Ishikawa (cell line): Measurements from ENCODE around the gene NDUFA13.
A peak's percentile ranks its signal among the peaks of the same experiment; 100 is the strongest.

Experiments
- CEBPB ChIP-seq: IDR thresholded peaks from 2 replicates; pipeline ENCODE4 v1.6.1; 2012
- CREB1 ChIP-seq: IDR thresholded peaks from 2 replicates; pipeline ENCODE4 v1.6.1; 2012; ENCODE audit warnings: low read depth
- EGR1 ChIP-seq: IDR thresholded peaks from 2 replicates; pipeline ENCODE4 v1.6.1; 2012
- EP300 ChIP-seq: IDR thresholded peaks from 2 replicates; pipeline ENCODE4 v1.6.1; 2012; ENCODE audit warnings: borderline replicate concordance
- FOXM1 ChIP-seq: IDR thresholded peaks from 2 replicates; pipeline ENCODE4 v1.6.1; 2012; ENCODE audit warnings: low read depth, borderline replicate concordance
- NFIC ChIP-seq: IDR thresholded peaks from 2 replicates; pipeline ENCODE4 v1.6.1; 2012
- RAD21 ChIP-seq: IDR thresholded peaks from 2 replicates; pipeline ENCODE4 v1.6.1; 2012; ENCODE audit warnings: low read depth
- TAF1 ChIP-seq: IDR thresholded peaks from 2 replicates; pipeline ENCODE4 v1.6.1; 2012; ENCODE audit warnings: low read depth, mild to moderate bottlenecking
- TCF12 ChIP-seq: IDR thresholded peaks from 2 replicates; pipeline ENCODE4 v1.6.1; 2012; ENCODE audit warnings: low read depth
- TEAD4 ChIP-seq: IDR thresholded peaks from 2 replicates; pipeline ENCODE4 v1.6.1; 2012
- USF1 ChIP-seq: IDR thresholded peaks from 2 replicates; pipeline ENCODE4 v1.6.1; 2012
- YY1 ChIP-seq: IDR thresholded peaks from 2 replicates; pipeline ENCODE4 v1.6.1; 2012; ENCODE audit warnings: low read depth
- ZBTB7A ChIP-seq: IDR thresholded peaks from 2 replicates; pipeline ENCODE4 v1.6.1; 2012; ENCODE audit warnings: low read depth
- TF ChIP-seq, protein P1 (sequence below): IDR thresholded peaks from 2 replicates; pipeline ENCODE4 v1.6.1; 2012; ENCODE audit warnings: low read depth, mild to moderate bottlenecking
- TF ChIP-seq, protein P2 (sequence below): IDR thresholded peaks from 2 replicates; pipeline ENCODE4 v1.6.1; 2012

NDUFA13 gene

DNA sequence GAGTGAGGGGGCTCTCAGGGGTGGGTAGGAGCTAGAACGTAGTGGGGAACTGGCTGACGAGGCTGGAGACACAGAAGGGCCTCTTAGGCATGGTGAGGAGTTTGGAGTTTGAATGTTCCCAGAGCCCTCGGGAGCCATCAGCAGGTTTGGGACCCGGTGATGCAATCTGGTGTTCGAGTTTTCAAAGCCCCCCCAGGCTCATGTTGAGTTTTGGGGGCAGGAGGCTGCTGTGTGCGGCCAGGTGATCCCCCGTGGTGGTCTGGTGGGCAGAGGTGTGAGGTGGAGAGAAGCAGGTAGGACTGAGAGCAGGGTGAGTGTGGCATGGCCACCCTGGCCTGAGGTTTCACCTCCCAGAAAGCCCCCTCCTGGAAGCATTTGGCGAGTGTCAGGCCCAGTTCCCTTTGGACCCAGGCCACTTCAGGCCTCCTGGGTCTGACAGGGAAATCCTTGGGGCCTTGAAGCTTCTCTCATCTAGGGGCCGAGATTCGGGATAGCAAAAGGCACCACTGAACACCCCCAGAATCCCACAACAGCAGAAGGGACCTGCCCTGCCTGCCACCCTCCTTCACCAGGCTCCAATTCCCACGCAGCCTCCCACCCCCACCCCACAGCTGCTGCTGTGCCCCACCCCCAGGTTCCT is 13.9 kb downstream of the NDUFA13 start:
- TF ChIP-seq, protein P1, sequence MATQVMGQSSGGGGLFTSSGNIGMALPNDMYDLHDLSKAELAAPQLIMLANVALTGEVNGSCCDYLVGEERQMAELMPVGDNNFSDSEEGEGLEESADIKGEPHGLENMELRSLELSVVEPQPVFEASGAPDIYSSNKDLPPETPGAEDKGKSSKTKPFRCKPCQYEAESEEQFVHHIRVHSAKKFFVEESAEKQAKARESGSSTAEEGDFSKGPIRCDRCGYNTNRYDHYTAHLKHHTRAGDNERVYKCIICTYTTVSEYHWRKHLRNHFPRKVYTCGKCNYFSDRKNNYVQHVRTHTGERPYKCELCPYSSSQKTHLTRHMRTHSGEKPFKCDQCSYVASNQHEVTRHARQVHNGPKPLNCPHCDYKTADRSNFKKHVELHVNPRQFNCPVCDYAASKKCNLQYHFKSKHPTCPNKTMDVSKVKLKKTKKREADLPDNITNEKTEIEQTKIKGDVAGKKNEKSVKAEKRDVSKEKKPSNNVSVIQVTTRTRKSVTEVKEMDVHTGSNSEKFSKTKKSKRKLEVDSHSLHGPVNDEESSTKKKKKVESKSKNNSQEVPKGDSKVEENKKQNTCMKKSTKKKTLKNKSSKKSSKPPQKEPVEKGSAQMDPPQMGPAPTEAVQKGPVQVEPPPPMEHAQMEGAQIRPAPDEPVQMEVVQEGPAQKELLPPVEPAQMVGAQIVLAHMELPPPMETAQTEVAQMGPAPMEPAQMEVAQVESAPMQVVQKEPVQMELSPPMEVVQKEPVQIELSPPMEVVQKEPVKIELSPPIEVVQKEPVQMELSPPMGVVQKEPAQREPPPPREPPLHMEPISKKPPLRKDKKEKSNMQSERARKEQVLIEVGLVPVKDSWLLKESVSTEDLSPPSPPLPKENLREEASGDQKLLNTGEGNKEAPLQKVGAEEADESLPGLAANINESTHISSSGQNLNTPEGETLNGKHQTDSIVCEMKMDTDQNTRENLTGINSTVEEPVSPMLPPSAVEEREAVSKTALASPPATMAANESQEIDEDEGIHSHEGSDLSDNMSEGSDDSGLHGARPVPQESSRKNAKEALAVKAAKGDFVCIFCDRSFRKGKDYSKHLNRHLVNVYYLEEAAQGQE = no peak
- no peak for TF ChIP-seq NFIC
- TF ChIP-seq USF1 = no peak
- no peak for TF ChIP-seq TCF12
- TF ChIP-seq YY1 = no peak
- TF ChIP-seq TAF1 = no peak
- TF ChIP-seq, protein P2, sequence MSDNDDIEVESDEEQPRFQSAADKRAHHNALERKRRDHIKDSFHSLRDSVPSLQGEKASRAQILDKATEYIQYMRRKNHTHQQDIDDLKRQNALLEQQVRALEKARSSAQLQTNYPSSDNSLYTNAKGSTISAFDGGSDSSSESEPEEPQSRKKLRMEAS = no peak

DNA sequence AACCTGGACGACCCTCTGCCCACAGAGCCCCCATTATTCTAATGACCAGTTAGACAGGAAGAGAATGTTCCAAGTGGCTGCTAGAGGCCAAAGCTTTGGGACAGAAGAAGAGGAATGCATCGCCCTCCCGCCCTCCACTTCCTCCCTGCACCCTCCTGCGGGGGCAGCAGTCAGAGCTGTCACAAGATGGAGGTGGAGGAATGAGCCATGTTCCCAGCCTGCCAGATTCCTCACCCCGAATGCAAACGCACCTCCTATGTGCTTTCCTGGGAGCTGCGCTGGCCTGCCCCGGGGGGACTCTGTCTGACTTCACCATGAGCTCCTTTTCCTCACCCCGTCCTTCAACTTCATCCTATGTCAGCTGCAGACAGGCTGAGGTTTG is 14.4 kb downstream of the NDUFA13 start:
- TF ChIP-seq TAF1 (no peak), FOXM1 (no peak), CEBPB (no peak), TCF12 (no peak), YY1 (no peak), ZBTB7A (no peak), CREB1 (no peak)

GRCh38 chr19:19530889-19531288 is 14.9 kb downstream of the NDUFA13 start:
- TF ChIP-seq TEAD4 (no peak), EP300 (no peak)

- TF ChIP-seq RAD21 = peak; percentile 77
- TF ChIP-seq, protein P1 = no peak
- TF ChIP-seq, protein P2 = no peak
- no peak for TF ChIP-seq TAF1
Observed at GRCh38 chr19:19531951-19532805, 16.2 kb downstream of the NDUFA13 start.

- TF ChIP-seq CEBPB = no peak
- no peak for TF ChIP-seq TAF1
- no peak for TF ChIP-seq TCF12
- TF ChIP-seq CREB1 = no peak
- TF ChIP-seq, protein P2 = no peak
- TF ChIP-seq EP300 = no peak
- TF ChIP-seq TEAD4 = no peak
- no peak for TF ChIP-seq YY1
- TF ChIP-seq RAD21 = no peak
- no peak for TF ChIP-seq EGR1
Observed at GRCh38 chr19:19532806-19533701, 17.0 kb downstream of the NDUFA13 start.

GRCh38 chr19:19533841-19534240 is 17.8 kb downstream of the NDUFA13 start:
- TF ChIP-seq RAD21 (no peak), TEAD4 (no peak), YY1 (no peak), ZBTB7A (no peak), EGR1 (no peak), USF1 (no peak), TAF1 (no peak), TCF12 (no peak), EP300 (no peak), FOXM1 (no peak), NFIC (no peak), CEBPB (no peak), CREB1 (no peak)
- TF ChIP-seq, protein P2 = no peak
- TF ChIP-seq, protein P1 = no peak
